Mesenchymal stem cell (in vitro differentiated cells and primary cell): Measurements from ENCODE around the gene SBNO2.
A peak's percentile ranks its signal among the peaks of the same experiment; 100 is the strongest.

Experiments used
- DNase-seq: peaks from one replicate; pipeline ENCODE4 v3.0.0-alpha.2; 2013
- H2AFZ ChIP-seq: one replicate; pipeline ENCODE4 v1.6.1; 2013; ENCODE audit warnings: low read depth, mild to moderate bottlenecking, control low read depth, inconsistent platforms, low read length, moderate library complexity
- H2AK5ac ChIP-seq: 2 replicates; pipeline ENCODE4 v1.6.1; 2013; ENCODE audit warnings: low read length, moderate library complexity, mild to moderate bottlenecking, inconsistent platforms; ENCODE audit not compliant: severe bottlenecking
- H2BK120ac ChIP-seq: one replicate; pipeline ENCODE4 v1.6.1; 2013; ENCODE audit warnings: low read depth, mild to moderate bottlenecking, inconsistent platforms, low read length, moderate library complexity
- H2BK12ac ChIP-seq, 2 experiments: one replicate each; pipeline ENCODE4 v1.6.1; 2013; ENCODE audit warnings: inconsistent platforms in 2 of 2, low read length in 2 of 2, mild to moderate bottlenecking in 2 of 2, moderate library complexity in 2 of 2, control low read depth in 1 of 2
- H2BK15ac ChIP-seq: one replicate; pipeline ENCODE4 v1.6.1; 2013; ENCODE audit warnings: mild to moderate bottlenecking, low read depth, inconsistent platforms; ENCODE audit not compliant: poor library complexity, severe bottlenecking
- H2BK5ac ChIP-seq: 2 replicates; pipeline ENCODE4 v1.6.1; 2013; ENCODE audit warnings: low read depth, mild to moderate bottlenecking, low read length, control low read depth, inconsistent platforms; ENCODE audit not compliant: poor library complexity, severe bottlenecking
- H3K14ac ChIP-seq, 2 experiments: one replicate each; pipeline ENCODE4 v1.6.1; 2013; ENCODE audit warnings: inconsistent platforms in 2 of 2, low read length in 2 of 2, control low read depth in 1 of 2, mild to moderate bottlenecking in 1 of 2, moderate library complexity in 1 of 2
- H3K18ac ChIP-seq, 2 experiments: one replicate each; pipeline ENCODE4 v1.6.1; 2013; ENCODE audit warnings: inconsistent platforms in 2 of 2, low read length in 2 of 2, control low read depth in 1 of 2, low read depth in 1 of 2, mild to moderate bottlenecking in 1 of 2
- H3K23ac ChIP-seq, 2 experiments: one replicate each; pipeline ENCODE4 v1.6.1; 2013; ENCODE audit warnings: inconsistent platforms in 2 of 2, low read length in 2 of 2, mild to moderate bottlenecking in 2 of 2, moderate library complexity in 2 of 2, control low read depth in 1 of 2
- H3K27ac ChIP-seq: 2 replicates; pipeline ENCODE4 v1.5.1; 2013; ENCODE audit warnings: mild to moderate bottlenecking, moderate library complexity, low read length, control low read depth, inconsistent platforms; ENCODE audit not compliant: poor library complexity, severe bottlenecking
- H3K27me3 ChIP-seq, 2 experiments: 2 replicates each; pipeline versions ENCODE4 v1.6.1 to v1.7.0; 2013; ENCODE audit warnings: low read length in 2 of 2, mild to moderate bottlenecking in 2 of 2, moderate library complexity in 2 of 2, control low read depth in 1 of 2, inconsistent platforms in 1 of 2; ENCODE audit not compliant: control insufficient read depth in 1 of 2, insufficient read depth in 1 of 2
- H3K36me3 ChIP-seq, 2 experiments: 2 replicates each; pipeline versions ENCODE4 v1.6.1 to v1.7.0; 2013; ENCODE audit warnings: low read length in 2 of 2, control low read depth in 1 of 2, inconsistent platforms in 1 of 2, low read depth in 1 of 2, mild to moderate bottlenecking in 1 of 2; ENCODE audit not compliant: insufficient read depth in 2 of 2, control insufficient read depth in 1 of 2
- H3K4ac ChIP-seq, 2 experiments: one replicate each; pipeline ENCODE4 v1.6.1; 2013; ENCODE audit warnings: inconsistent platforms in 2 of 2, low read length in 2 of 2, mild to moderate bottlenecking in 2 of 2, moderate library complexity in 2 of 2, control low read depth in 1 of 2, low read depth in 1 of 2
- H3K4me1 ChIP-seq: 2 replicates; pipeline ENCODE4 v1.6.1; 2013; ENCODE audit warnings: low read depth, low read length, control low read depth; ENCODE audit not compliant: control insufficient read depth, insufficient read depth
- H3K4me2 ChIP-seq: 2 replicates; pipeline ENCODE4 v1.6.1; 2013; ENCODE audit warnings: low read length, mild to moderate bottlenecking, inconsistent platforms; ENCODE audit not compliant: poor library complexity, severe bottlenecking
- H3K4me3 ChIP-seq, 2 experiments: 2 replicates each; pipeline versions ENCODE4 v1.5.1 to v1.7.0; 2013; ENCODE audit warnings: low read length in 2 of 2, mild to moderate bottlenecking in 2 of 2, control low read depth in 1 of 2, low read depth in 1 of 2; ENCODE audit not compliant: insufficient read depth in 1 of 2
- H3K79me1 ChIP-seq: replicated peaks from 2 replicates; pipeline ENCODE4 v1.6.1; 2013; ENCODE audit warnings: mild to moderate bottlenecking, control low read depth, low read length, inconsistent platforms; ENCODE audit not compliant: poor library complexity, severe bottlenecking
- H3K9ac ChIP-seq: 2 replicates; pipeline ENCODE4 v1.7.0; 2013; ENCODE audit warnings: mild to moderate bottlenecking, low read length, moderate library complexity
- H3K9me3 ChIP-seq: 2 replicates; pipeline ENCODE4 v1.7.0; 2013; ENCODE audit warnings: mild to moderate bottlenecking, low read length; ENCODE audit not compliant: control insufficient read depth
- H4K8ac ChIP-seq: one replicate; pipeline ENCODE4 v1.6.1; 2013; ENCODE audit warnings: inconsistent platforms, mild to moderate bottlenecking, low read length, moderate library complexity
- H4K91ac ChIP-seq: one replicate; pipeline ENCODE4 v1.6.1; 2013; ENCODE audit warnings: mild to moderate bottlenecking, low read length, inconsistent platforms
- WGBS: methylation state at CpG from one replicate; pipeline ENCODE4 v1.1.7; 2013; ENCODE audit warnings: mixed read lengths; 5-methylcytosine and 5-hydroxymethylcytosine counted together

The SBNO2 gene

GRCh38 chr19:1166872-1167573 lies 7.0 kb downstream of the SBNO2 start:
- H3K27ac ChIP-seq, result no peak overlapping the region
- H3K23ac ChIP-seq, result no peak overlapping the region
- H3K4me3 ChIP-seq, result peak overlapping the region in 1 of 2 experiments; percentile 89
- no peak overlapping the region for H2BK120ac ChIP-seq
- H3K4ac ChIP-seq, result no peak overlapping the region
- H3K27me3 ChIP-seq, result no peaks in the 10 kb centered on the region
- H3K4me1 ChIP-seq, result peaks cover 63% of the 10 kb centered on the region
- no peak overlapping the region for H2BK15ac ChIP-seq
- H4K91ac ChIP-seq, result peak overlapping the region; percentile 40
- H2BK5ac ChIP-seq, result no peak overlapping the region
- DNase-seq, result no peak
- no peak overlapping the region for H2AK5ac ChIP-seq
- H3K36me3 ChIP-seq, result peaks cover 21 to 72% of the 10 kb centered on the region in 2 experiments
- H2BK12ac ChIP-seq, result peak overlapping the region in 1 of 2 experiments; percentile 42
- H3K18ac ChIP-seq, result no peak overlapping the region
- no peak overlapping the region for H3K14ac ChIP-seq
- H3K79me1 ChIP-seq, result peaks cover 11% of the 10 kb centered on the region
- H4K8ac ChIP-seq, result no peak overlapping the region
- no peak overlapping the region for H3K9ac ChIP-seq
- no peak overlapping the region for H3K4me2 ChIP-seq
- H2AFZ ChIP-seq, result no peak overlapping the region
- WGBS, result 95% methylated on average over 32 of the region's 33 CpGs
- H3K9me3 ChIP-seq, result no peaks in the 10 kb centered on the region

DNA sequence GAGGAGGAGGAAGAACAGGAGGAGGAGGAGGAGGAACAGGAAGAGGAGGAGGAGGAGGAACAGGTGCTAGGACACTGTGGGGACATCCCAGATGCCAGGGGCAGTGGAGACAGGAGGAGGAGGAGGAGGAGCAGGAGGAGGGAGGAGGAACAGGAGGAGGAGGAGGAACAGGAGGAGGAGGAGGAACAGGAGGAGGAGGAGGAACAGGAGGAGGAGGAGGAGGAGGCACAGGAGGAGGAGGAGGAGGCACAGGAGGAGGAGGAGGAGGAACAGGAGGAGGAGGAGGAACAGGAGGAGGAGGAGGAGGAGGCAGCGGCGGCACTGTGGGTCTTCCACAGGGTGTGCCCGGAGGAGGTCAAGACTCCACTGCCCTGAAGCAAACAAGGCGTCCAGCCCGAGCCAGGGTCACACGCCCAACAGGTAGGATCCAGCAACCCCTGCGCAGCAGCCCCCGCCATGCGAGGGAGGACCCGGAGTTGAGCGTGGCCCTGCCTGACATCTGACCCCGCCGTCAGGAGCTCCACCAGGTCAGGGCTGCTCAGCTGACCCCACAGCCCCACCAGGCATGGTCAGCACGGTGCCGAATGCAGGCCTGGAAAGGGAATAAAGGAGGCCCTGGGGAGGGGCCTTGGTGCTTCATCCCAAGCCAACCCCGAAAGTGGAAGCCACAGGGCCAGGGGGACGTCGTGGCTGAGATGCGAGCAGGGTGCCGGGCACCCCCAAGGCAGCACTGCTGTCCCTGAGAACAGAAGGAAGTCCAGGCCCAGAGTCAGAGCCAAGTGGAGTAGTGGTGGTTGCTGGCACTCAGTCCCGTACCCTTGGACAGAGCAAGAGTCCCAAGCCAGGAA lies 9.2 kb downstream of the SBNO2 start:
- H2BK15ac ChIP-seq, result no peak overlapping the region
- no peak overlapping the region for H2BK5ac ChIP-seq
- H3K14ac ChIP-seq, result no peak overlapping the region
- H3K4me3 ChIP-seq, result no peak overlapping the region
- H3K23ac ChIP-seq, result no peak overlapping the region
- no peak overlapping the region for H4K91ac ChIP-seq
- H3K18ac ChIP-seq, result no peak overlapping the region
- H2AK5ac ChIP-seq, result no peak overlapping the region
- peaks cover 50% of the 10 kb centered on the region for H3K4me1 ChIP-seq
- peaks cover 16 to 60% of the 10 kb centered on the region in 2 experiments for H3K36me3 ChIP-seq
- DNase-seq, result no peak
- peak overlapping the region; percentile 37 for H3K9ac ChIP-seq
- 89% methylated on average over 21 of the region's 21 CpGs for WGBS
- peaks cover 14% of the 10 kb centered on the region for H3K79me1 ChIP-seq
- H3K4ac ChIP-seq, result no peak overlapping the region
- no peaks in the 10 kb centered on the region for H3K9me3 ChIP-seq
- H3K27me3 ChIP-seq, result no peaks in the 10 kb centered on the region
- no peak overlapping the region for H2BK120ac ChIP-seq
- no peak overlapping the region for H3K4me2 ChIP-seq
- H4K8ac ChIP-seq, result no peak overlapping the region
- no peak overlapping the region for H2BK12ac ChIP-seq
- no peak overlapping the region for H2AFZ ChIP-seq
- H3K27ac ChIP-seq, result no peak overlapping the region

DNA sequence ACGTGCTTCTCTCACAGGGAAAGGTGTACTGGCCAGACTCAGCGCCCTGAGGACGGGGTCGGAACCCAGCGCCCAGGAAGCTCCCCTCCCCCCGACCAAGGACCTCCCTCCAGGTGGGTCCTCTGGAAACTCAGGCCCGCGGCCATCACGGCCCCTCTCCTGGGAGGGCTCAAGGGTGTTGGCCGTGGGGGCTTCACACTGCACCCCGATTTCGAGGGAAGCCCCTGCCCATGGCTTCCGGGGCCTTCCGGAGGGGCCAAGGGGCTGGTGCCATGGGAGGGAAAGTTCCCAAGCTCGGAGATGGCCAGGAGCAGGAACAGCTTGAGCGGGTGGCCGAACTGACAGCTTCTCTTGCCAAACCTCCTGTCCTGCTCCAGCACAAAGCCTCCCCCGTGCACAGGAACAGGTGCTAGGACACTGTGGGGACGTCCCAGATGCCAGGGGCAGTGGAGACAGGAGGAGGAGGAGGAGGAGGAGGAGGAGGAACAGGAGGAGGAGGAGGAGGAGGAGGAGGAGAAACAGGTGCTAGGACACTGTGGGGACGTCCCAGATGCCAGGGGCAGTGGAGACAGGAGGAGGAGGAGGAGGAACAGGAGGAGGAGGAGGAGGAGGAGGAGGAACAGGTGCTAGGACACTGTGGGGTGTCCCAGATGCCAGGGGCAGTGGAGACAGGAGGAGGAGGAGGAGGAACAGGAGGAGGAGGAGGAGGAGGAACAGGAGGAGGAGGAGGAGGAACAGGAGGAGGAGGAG lies 10.0 kb downstream of the SBNO2 start:
- H2BK120ac ChIP-seq, result no peak overlapping the region
- peaks cover 44% of the 10 kb centered on the region for H3K4me1 ChIP-seq
- peaks cover 16 to 62% of the 10 kb centered on the region in 2 experiments for H3K36me3 ChIP-seq
- H3K9me3 ChIP-seq, result no peaks in the 10 kb centered on the region
- H2BK5ac ChIP-seq, result no peak overlapping the region
- H2BK12ac ChIP-seq, result no peak overlapping the region
- H3K27me3 ChIP-seq, result no peaks in the 10 kb centered on the region
- H2AFZ ChIP-seq, result no peak overlapping the region
- H4K91ac ChIP-seq, result no peak overlapping the region
- no peak overlapping the region for H3K27ac ChIP-seq
- H3K9ac ChIP-seq, result no peak overlapping the region
- no peak overlapping the region for H3K14ac ChIP-seq
- H3K4me3 ChIP-seq, result no peak overlapping the region
- peaks cover 16% of the 10 kb centered on the region for H3K79me1 ChIP-seq
- no peak overlapping the region for H4K8ac ChIP-seq
- DNase-seq, result no peak
- H3K4me2 ChIP-seq, result no peak overlapping the region
- H3K18ac ChIP-seq, result peak overlapping the region in 1 of 2 experiments; percentile 26
- no peak overlapping the region for H2AK5ac ChIP-seq
- no peak overlapping the region for H3K23ac ChIP-seq
- no peak overlapping the region for H2BK15ac ChIP-seq
- H3K4ac ChIP-seq, result peak overlapping the region in 1 of 2 experiments; percentile 71
- whole genome bisulfite sequencing, result 91% methylated on average over 19 of the region's 20 CpGs
